Ectodermal cell (in vitro differentiated cells): ENCODE measurements around the gene PIP5K1B.

Experiments used
- H3K27ac ChIP-seq: 2 replicates; pipeline ENCODE4 v1.7.0; 2013; ENCODE audit warnings: mild to moderate bottlenecking, low read depth, low read length; ENCODE audit not compliant: insufficient read depth, poor library complexity, severe bottlenecking
- H3K27me3 ChIP-seq: 2 replicates; pipeline ENCODE4 v1.7.0; 2013; ENCODE audit warnings: mild to moderate bottlenecking, low read length; ENCODE audit not compliant: insufficient read depth, control insufficient read depth, poor library complexity, severe bottlenecking
- H3K36me3 ChIP-seq: one replicate; pipeline ENCODE4 v1.7.0; 2013; ENCODE audit warnings: low read length; ENCODE audit not compliant: control insufficient read depth, insufficient read depth
- H3K4me1 ChIP-seq: one replicate; pipeline ENCODE4 v1.7.0; 2013; ENCODE audit warnings: low read length; ENCODE audit not compliant: control insufficient read depth, insufficient read depth
- H3K4me3 ChIP-seq: 2 replicates; pipeline ENCODE4 v1.7.0; 2013; ENCODE audit warnings: low read depth, low read length, control low read depth; ENCODE audit not compliant: insufficient read depth
- H3K9me3 ChIP-seq: 2 replicates; pipeline ENCODE4 v1.7.0; 2013; ENCODE audit warnings: mild to moderate bottlenecking, low read length, moderate library complexity; ENCODE audit not compliant: control insufficient read depth
- WGBS, 2 experiments: methylation state at CpG; one replicate each; pipeline ENCODE4 v1.1.7; 2013; ENCODE audit warnings: missing lambda C conversion rate in 2 of 2; 5-methylcytosine and 5-hydroxymethylcytosine counted together

PIP5K1B gene

GRCh38 chr9:68883224-68883623, 178.2 kb downstream of the PIP5K1B start:
- Histone ChIP-seq H3K27me3 (no peaks in the 10 kb centered on the region), H3K4me3 (no peak overlapping the region), H3K36me3 (no peaks in the 10 kb centered on the region), H3K9me3 (no peaks in the 10 kb centered on the region), H3K4me1 (no peaks in the 10 kb centered on the region), H3K27ac (no peak overlapping the region)
- WGBS, 2 experiments, result 86 to 91% methylated on average over 3 of the region's 3 CpGs

GRCh38 chr9:68887232-68887631, 182.2 kb downstream of the PIP5K1B start:
- Histone ChIP-seq H3K9me3 (no peaks in the 10 kb centered on the region), H3K27me3 (no peaks in the 10 kb centered on the region), H3K4me3 (no peak overlapping the region), H3K36me3 (no peaks in the 10 kb centered on the region), H3K27ac (no peak overlapping the region), H3K4me1 (no peaks in the 10 kb centered on the region)
- WGBS, 2 experiments, result 94 to 100% methylated on average over 1 of the region's 1 CpG

- H3K9me3 ChIP-seq, result no peaks in the 10 kb centered on the region
- H3K27ac ChIP-seq, result no peak overlapping the region
- 96% methylated on average over 7 of the region's 7 CpGs for WGBS, 2 experiments
- no peaks in the 10 kb centered on the region for H3K27me3 ChIP-seq
- H3K4me3 ChIP-seq, result no peak overlapping the region
- no peaks in the 10 kb centered on the region for H3K36me3 ChIP-seq
- peaks cover 16% of the 10 kb centered on the region for H3K4me1 ChIP-seq
Measured at GRCh38 chr9:68894502-68894901, 189.5 kb downstream of the PIP5K1B start.

- H3K27ac ChIP-seq, result no peak overlapping the region
- WGBS, 2 experiments, result 86 to 93% methylated on average over 3 to 6 of the region's 6 CpGs
- H3K4me3 ChIP-seq, result no peak overlapping the region
Measured at GRCh38 chr9:68895741-68896478, 190.9 kb downstream of the PIP5K1B start.

GRCh38 chr9:68896486-68896885, 191.4 kb downstream of the PIP5K1B start:
- no peak overlapping the region for H3K4me3 ChIP-seq
- WGBS, 2 experiments, result 81 to 95% methylated on average over 1 of the region's 1 CpG

More at GRCh38 chr9:68895741-68896478, 190.9 kb downstream of the PIP5K1B start:
- Histone ChIP-seq H3K36me3 (no peaks in the 10 kb centered on the region), H3K27me3 (no peaks in the 10 kb centered on the region), H3K4me1 (peaks cover 16% of the 10 kb centered on the region), H3K9me3 (no peaks in the 10 kb centered on the region)

GRCh38 chr9:68897577-68898145, 192.6 kb downstream of the PIP5K1B start:
- 63 to 65% methylated on average over 5 of the region's 5 CpGs for WGBS, 2 experiments
- no peak overlapping the region for H3K27ac ChIP-seq
- H3K4me3 ChIP-seq, result no peak overlapping the region
- H3K27me3 ChIP-seq, result no peaks in the 10 kb centered on the region
- peaks cover 16% of the 10 kb centered on the region for H3K4me1 ChIP-seq
- H3K9me3 ChIP-seq, result no peaks in the 10 kb centered on the region
- no peaks in the 10 kb centered on the region for H3K36me3 ChIP-seq

More at GRCh38 chr9:68896486-68896885, 191.4 kb downstream of the PIP5K1B start:
- H3K27ac ChIP-seq, result no peak overlapping the region
- no peaks in the 10 kb centered on the region for H3K27me3 ChIP-seq
- H3K4me1 ChIP-seq, result peaks cover 16% of the 10 kb centered on the region
- H3K36me3 ChIP-seq, result no peaks in the 10 kb centered on the region
- H3K9me3 ChIP-seq, result no peaks in the 10 kb centered on the region

GRCh38 chr9:68898781-68899439, 193.9 kb downstream of the PIP5K1B start:
- no peaks in the 10 kb centered on the region for H3K36me3 ChIP-seq
- no peaks in the 10 kb centered on the region for H3K9me3 ChIP-seq
- peaks cover 17% of the 10 kb centered on the region for H3K4me1 ChIP-seq
- H3K27ac ChIP-seq, result no peak overlapping the region
- no peak overlapping the region for H3K4me3 ChIP-seq
- H3K27me3 ChIP-seq, result no peaks in the 10 kb centered on the region
- 82 to 88% methylated on average over 6 of the region's 6 CpGs for WGBS, 2 experiments

GRCh38 chr9:68904454-68904853, 199.4 kb downstream of the PIP5K1B start:
- Histone ChIP-seq H3K36me3 (no peaks in the 10 kb centered on the region), H3K27ac (no peak overlapping the region), H3K27me3 (no peaks in the 10 kb centered on the region), H3K4me1 (peaks cover 3% of the 10 kb centered on the region), H3K4me3 (no peak overlapping the region), H3K9me3 (no peaks in the 10 kb centered on the region)
- 47 to 58% methylated on average over 4 to 5 of the region's 6 CpGs for WGBS, 2 experiments

GRCh38 chr9:68905129-68905528, 200.1 kb downstream of the PIP5K1B start:
- Histone ChIP-seq H3K27me3 (no peaks in the 10 kb centered on the region), H3K4me3 (no peak overlapping the region), H3K4me1 (peaks cover 3% of the 10 kb centered on the region), H3K27ac (no peak overlapping the region), H3K36me3 (no peaks in the 10 kb centered on the region), H3K9me3 (no peaks in the 10 kb centered on the region)
- 62 to 63% methylated on average over 3 of the region's 3 CpGs for WGBS, 2 experiments

- no peak overlapping the region for H3K27ac ChIP-seq
- H3K4me3 ChIP-seq, result no peak overlapping the region
- H3K27me3 ChIP-seq, result no peaks in the 10 kb centered on the region
- H3K36me3 ChIP-seq, result no peaks in the 10 kb centered on the region
- H3K4me1 ChIP-seq, result peaks cover 3% of the 10 kb centered on the region
- no peaks in the 10 kb centered on the region for H3K9me3 ChIP-seq
- 87 to 100% methylated on average over 1 to 2 of the region's 2 CpGs for WGBS, 2 experiments
Measured at GRCh38 chr9:68907910-68908309, 202.9 kb downstream of the PIP5K1B start.
